Upper lobe of left lung (tissue), 4 donors: Measurements from ENCODE around the gene SEMA4D.

Source experiments
- CTCF ChIP-seq, 6 experiments: fragments of 450-650 bp in 4 of 6; fragments of 200-600 bp in 2 of 6; sonication (generic) in 2 of 6; IDR thresholded peaks; one replicate each; pipeline ENCODE4 v1.5.1; 2016 to 2019; ENCODE audit warnings: antibody characterized with exemption in 6 of 6
- EP300 ChIP-seq, 4 donors: sonication (generic); formaldehyde crosslinking; IDR thresholded peaks; one replicate each; pipeline ENCODE4 v1.5.1; 2017; ENCODE audit warnings: antibody characterized with exemption in 4 of 4, control low read depth in 2 of 4
- POLR2A ChIP-seq, 4 donors: fragments of 450-650 bp; IDR thresholded peaks; one replicate each; pipeline ENCODE4 v1.5.1; 2016 to 2017; ENCODE audit warnings: antibody characterized with exemption in 4 of 4, mild to moderate bottlenecking in 2 of 4
- POLR2AphosphoS5 ChIP-seq, 2 donors: sonication (generic); formaldehyde crosslinking; IDR thresholded peaks; one replicate each; pipeline ENCODE4 v1.5.1; 2017; ENCODE audit warnings: antibody characterized with exemption in 2 of 2

- TF ChIP-seq EP300 (IDR thresholded peaks at IDR 0.05) (no peak), CTCF (IDR thresholded peaks at IDR 0.05) (no peak), POLR2AphosphoS5 (IDR thresholded peaks at IDR 0.05) (no peak), POLR2A (IDR thresholded peaks at IDR 0.05) (no peak)
Observed at GRCh38 chr9:89532478-89532877, 34.6 kb upstream of the SEMA4D start.
